Common myeloid progenitor, CD34-positive (primary cell): ENCODE data around the gene CAPN11.
A peak's percentile ranks its signal among the peaks of the same experiment; 100 is the strongest.

Experiments
- CTCF ChIA-PET: fragments of 350-600 bp; sonication (Branson Sonifier 250); formaldehyde crosslinking; loops from one replicate; lab custom pipeline; 2021; ENCODE audit warnings: antibody characterized with exemption; lab: Charles Lee
- POLR2A ChIA-PET: fragments of 350-600 bp; sonication (Branson Sonifier 250); formaldehyde crosslinking; loops from one replicate; lab custom pipeline; 2021; ENCODE audit warnings: antibody characterized with exemption; lab: Charles Lee
- DNase-seq, 3 donors: peaks; one replicate each; pipeline versions ENCODE4 v3.0.0 to v3.0.0-alpha.2; 2013
- H3K27ac ChIP-seq, 2 experiments: 1 replicate in 1 of 2; 2 replicates in 1 of 2; pipeline ENCODE4 v1.7.0; 2013; ENCODE audit warnings: inconsistent platforms in 2 of 2, low read length in 2 of 2, mild to moderate bottlenecking in 2 of 2, low read depth in 1 of 2, moderate library complexity in 1 of 2; ENCODE audit not compliant: severe bottlenecking in 2 of 2, insufficient read depth in 1 of 2, poor library complexity in 1 of 2
- H3K27me3 ChIP-seq, 5 experiments: replicated peaks in 2 of 5; 1 replicate in 3 of 5; 2 replicates in 2 of 5; pipeline versions ENCODE4 v1.6.1 to v1.7.0; 2013; ENCODE audit warnings: low read length in 4 of 5, mild to moderate bottlenecking in 2 of 5, moderate library complexity in 2 of 5, inconsistent platforms in 1 of 5; ENCODE audit not compliant: insufficient read depth in 5 of 5, control insufficient read depth in 4 of 5
- H3K36me3 ChIP-seq, 4 experiments: 1 replicate in 2 of 4; 2 replicates in 2 of 4; pipeline versions ENCODE4 v1.6.1 to v1.7.0; 2013; ENCODE audit warnings: low read length in 3 of 4, control low read depth in 1 of 4, mild to moderate bottlenecking in 1 of 4; ENCODE audit not compliant: control insufficient read depth in 4 of 4, insufficient read depth in 4 of 4
- H3K4me1 ChIP-seq, 4 experiments: 1 replicate in 3 of 4; 2 replicates in 1 of 4; pipeline versions ENCODE4 v1.6.1 to v1.7.1; 2013; ENCODE audit warnings: low read length in 3 of 4, mild to moderate bottlenecking in 3 of 4, control low read depth in 1 of 4, inconsistent platforms in 1 of 4, moderate library complexity in 1 of 4; ENCODE audit not compliant: control insufficient read depth in 4 of 4, insufficient read depth in 4 of 4; ENCODE audit errors: control extremely low read depth in 1 of 4
- H3K4me3 ChIP-seq, 7 experiments: 1 replicate in 4 of 7; 2 replicates in 3 of 7; pipeline versions ENCODE4 v1.5.1 to v1.7.0; 2013; ENCODE audit warnings: mild to moderate bottlenecking in 7 of 7, low read length in 6 of 7, moderate library complexity in 6 of 7, inconsistent platforms in 2 of 7, low read depth in 2 of 7, control low read depth in 1 of 7; ENCODE audit not compliant: insufficient read depth in 4 of 7, control insufficient read depth in 1 of 7; ENCODE audit errors: extremely low read depth in 1 of 7
- H3K9me3 ChIP-seq, 5 experiments: 1 replicate in 4 of 5; 2 replicates in 1 of 5; pipeline versions ENCODE4 v1.6.1 to v1.7.1; 2013; ENCODE audit warnings: low read length in 4 of 5, mild to moderate bottlenecking in 2 of 5, inconsistent platforms in 1 of 5, low read depth in 1 of 5, moderate library complexity in 1 of 5; ENCODE audit not compliant: control insufficient read depth in 4 of 5, insufficient read depth in 2 of 5; ENCODE audit errors: control extremely low read depth in 1 of 5
- WGBS: methylation state at CpG from one replicate; pipeline ENCODE4 v1.1.5; 2013; ENCODE audit not compliant: insufficient coverage; 5-methylcytosine and 5-hydroxymethylcytosine counted together

The CAPN11 gene

DNA sequence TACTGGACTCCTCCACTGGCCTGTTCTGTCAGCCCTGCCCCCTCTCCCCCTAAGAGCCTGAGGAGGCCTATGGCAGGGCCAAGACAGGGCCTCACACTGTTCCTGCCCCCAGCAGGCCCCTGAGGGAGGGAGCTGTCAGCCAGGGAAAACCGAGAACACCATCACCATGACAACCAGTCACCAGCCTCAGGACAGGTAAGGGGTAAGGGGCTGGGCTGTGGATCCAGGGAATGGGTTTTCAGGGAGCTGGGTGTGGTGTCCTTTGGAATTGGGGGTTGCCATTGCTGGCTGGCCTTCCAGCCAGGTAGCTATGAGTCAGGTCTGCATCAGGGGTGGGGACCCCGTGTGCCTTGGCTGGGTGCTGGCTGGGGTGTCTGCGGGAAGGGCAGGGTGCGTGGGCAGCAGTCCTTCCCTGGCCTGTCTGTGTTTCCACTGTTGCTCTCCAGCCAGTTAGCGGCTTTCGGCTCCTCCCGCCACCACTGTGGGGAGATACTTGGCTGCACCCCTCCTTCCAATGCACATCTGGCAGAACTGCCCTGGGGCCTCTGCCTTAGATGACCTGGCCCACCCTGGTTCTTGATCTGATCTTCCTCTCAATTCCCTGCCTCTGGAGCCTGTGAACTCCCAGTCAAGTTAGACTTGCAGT is 68.7 kb downstream of the CAPN11 start:
- Histone ChIP-seq H3K4me1 (peaks cover 0 to 55% (median 35%) of the 10 kb centered on the region in 4 experiments), H3K4me3 (no peak overlapping the region), H3K9me3 (no peaks in the 10 kb centered on the region), H3K27me3 (no peaks in the 10 kb centered on the region), H3K36me3 (peaks cover 2 to 52% (median 25%) of the 10 kb centered on the region in 4 experiments), H3K27ac (peak overlapping the region in 1 of 2 experiments; percentile 55)
- DNase-seq: no peak
- CTCF ChIA-PET: interaction anchor here (0.9 to 2.2 kb wide), 12 partner anchors 10 to 129 kb away, joined by 3 to 11 read pairs (median 4); no protein-coding TSS in a partner anchor
- 98% methylated on average over 6 of the region's 7 CpGs for WGBS
- POLR2A ChIA-PET: no interaction called here

DNA sequence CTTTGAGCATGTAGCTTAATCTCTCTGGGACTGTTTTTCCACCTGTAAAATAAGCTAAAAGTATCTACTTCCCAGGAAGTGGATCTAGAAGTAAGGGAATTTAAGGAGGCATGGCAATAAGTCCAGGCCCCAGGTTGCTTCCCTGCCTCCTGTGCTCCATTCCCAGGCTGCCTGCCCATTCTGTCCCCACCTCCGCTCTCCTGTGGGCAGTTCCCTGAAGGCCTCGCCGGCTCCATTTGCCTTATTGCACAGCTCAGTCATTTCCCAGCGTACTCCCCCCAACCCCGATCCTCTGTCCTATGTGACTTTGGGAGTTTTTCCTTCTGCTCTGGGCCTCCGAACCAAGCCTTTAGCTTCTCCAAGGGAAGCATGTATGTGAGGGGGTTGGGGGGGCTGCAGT is 69.4 kb downstream of the CAPN11 start:
- H3K9me3 ChIP-seq: no peaks in the 10 kb centered on the region
- ChIA-PET POLR2A (no interaction called here), CTCF (interaction anchor here (0.5 to 2.2 kb wide), 12 partner anchors 9 to 130 kb away, joined by 3 to 11 read pairs (median 4); no protein-coding TSS in a partner anchor)
- no peak overlapping the region for H3K4me3 ChIP-seq
- WGBS: 100% methylated on average over 5 of the region's 6 CpGs
- H3K4me1 ChIP-seq: peaks cover 0 to 55% (median 33%) of the 10 kb centered on the region in 4 experiments
- DNase-seq: no peak
- H3K27ac ChIP-seq: no peak overlapping the region
- H3K36me3 ChIP-seq: peaks cover 2 to 60% (median 25%) of the 10 kb centered on the region in 4 experiments
- H3K27me3 ChIP-seq: no peaks in the 10 kb centered on the region

DNA sequence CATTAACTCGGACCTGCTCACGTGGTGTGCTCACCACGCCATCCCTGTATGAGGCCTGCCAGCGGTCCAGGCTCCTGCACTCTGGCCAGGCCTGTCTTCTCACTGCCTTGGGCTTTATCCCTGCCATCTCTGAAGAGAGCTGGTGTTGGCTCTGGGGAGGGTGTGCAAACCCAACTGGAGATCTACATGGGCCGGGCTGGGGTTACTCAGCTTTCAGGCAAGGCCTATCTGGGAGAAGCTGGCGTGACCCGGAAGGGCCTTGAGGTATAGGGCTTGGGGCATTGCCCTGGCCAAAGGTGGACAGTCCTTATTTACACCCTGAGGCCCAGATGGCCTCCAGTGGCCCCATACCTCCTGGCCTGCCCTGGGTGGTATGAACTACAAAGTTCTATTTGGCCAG is 69.8 kb downstream of the CAPN11 start:
- peaks cover 0 to 57% (median 35%) of the 10 kb centered on the region in 4 experiments for H3K4me1 ChIP-seq
- no peaks in the 10 kb centered on the region for H3K27me3 ChIP-seq
- ChIA-PET POLR2A (no interaction called here), CTCF (interaction anchor here (0.5 to 2.2 kb wide), 11 partner anchors 9 to 70 kb away, joined by 3 to 11 read pairs (median 4); no protein-coding TSS in a partner anchor)
- H3K9me3 ChIP-seq: no peaks in the 10 kb centered on the region
- 100% methylated on average over 5 of the region's 7 CpGs for whole genome bisulfite sequencing
- no peak overlapping the region for H3K4me3 ChIP-seq
- DNase-seq: no peak
- H3K27ac ChIP-seq: no peak overlapping the region
- peaks cover 2 to 64% (median 25%) of the 10 kb centered on the region in 4 experiments for H3K36me3 ChIP-seq

DNA sequence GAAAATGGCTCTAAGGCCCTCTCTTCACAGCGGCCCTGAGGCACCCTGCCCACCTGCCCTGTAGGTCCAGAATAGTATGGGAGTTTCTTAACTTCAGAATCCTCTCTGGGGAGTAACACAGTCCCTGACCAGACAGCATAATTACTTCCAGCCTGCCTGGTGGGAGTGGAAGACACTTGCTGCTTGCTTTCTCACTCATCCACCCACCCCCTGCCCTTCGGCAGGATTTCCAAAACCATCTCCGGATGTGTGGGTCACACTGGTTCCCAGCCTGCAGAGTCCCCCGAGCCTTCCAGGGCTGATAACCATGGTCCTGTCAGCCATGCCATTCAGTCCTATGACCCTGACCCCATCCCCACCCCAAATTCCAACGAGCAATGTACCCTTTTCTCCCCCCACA is 70.2 kb downstream of the CAPN11 start:
- DNase-seq: no peak
- no peaks in the 10 kb centered on the region for H3K9me3 ChIP-seq
- ChIA-PET POLR2A (no interaction called here), CTCF (interaction anchor here (1.9 to 2.2 kb wide), 2 partner anchors 52 to 56 kb away, joined by 6 to 11 read pairs; no protein-coding TSS in a partner anchor)
- H3K4me1 ChIP-seq: peaks cover 0 to 61% (median 35%) of the 10 kb centered on the region in 4 experiments
- no peak overlapping the region for H3K4me3 ChIP-seq
- 97% methylated on average over 4 of the region's 5 CpGs for WGBS
- H3K27me3 ChIP-seq: no peaks in the 10 kb centered on the region
- H3K27ac ChIP-seq: no peak overlapping the region
- peaks cover 2 to 64% (median 25%) of the 10 kb centered on the region in 4 experiments for H3K36me3 ChIP-seq

DNA sequence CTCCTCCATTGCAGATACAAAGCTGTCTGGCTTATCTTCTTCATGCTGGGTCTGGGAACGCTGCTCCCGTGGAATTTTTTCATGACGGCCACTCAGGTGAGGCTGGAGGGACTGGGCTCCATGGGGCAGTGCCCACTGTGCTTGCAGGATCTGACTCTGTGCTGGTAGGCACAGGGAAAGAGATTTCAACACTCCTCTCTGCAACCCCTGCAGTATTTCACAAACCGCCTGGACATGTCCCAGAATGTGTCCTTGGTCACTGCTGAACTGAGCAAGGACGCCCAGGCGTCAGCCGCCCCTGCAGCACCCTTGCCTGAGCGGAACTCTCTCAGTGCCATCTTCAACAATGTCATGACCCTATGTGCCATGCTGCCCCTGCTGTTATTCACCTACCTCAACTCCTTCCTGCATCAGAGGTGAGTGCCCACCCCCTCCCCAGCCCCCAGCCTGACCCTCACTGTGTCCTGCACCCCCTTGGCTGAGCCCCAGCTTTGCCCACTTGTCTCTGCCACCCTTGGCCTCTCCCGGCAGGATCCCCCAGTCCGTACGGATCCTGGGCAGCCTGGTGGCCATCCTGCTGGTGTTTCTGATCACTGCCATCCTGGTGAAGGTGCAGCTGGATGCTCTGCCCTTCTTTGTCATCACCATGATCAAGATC is 70.9 kb downstream of the CAPN11 start:
- Histone ChIP-seq H3K4me1 (peaks cover 0 to 61% (median 36%) of the 10 kb centered on the region in 4 experiments), H3K27me3 (no peaks in the 10 kb centered on the region), H3K9me3 (no peaks in the 10 kb centered on the region), H3K36me3 (peaks cover 2 to 68% (median 25%) of the 10 kb centered on the region in 4 experiments), H3K4me3 (no peak overlapping the region), H3K27ac (no peak overlapping the region)
- POLR2A ChIA-PET: interaction anchor here (0.8 kb wide), 1 partner anchor 17 kb away, joined by 3 read pairs; the partner anchor contains the start of gene HSP90AB1
- 98% methylated on average over 11 of the region's 11 CpGs for WGBS
- CTCF ChIA-PET: interaction anchor here (0.8 to 1.7 kb wide), 3 partner anchors 10 to 67 kb away, joined by 3 to 7 read pairs (median 3); no protein-coding TSS in a partner anchor
- DNase-seq: no peak

DNA sequence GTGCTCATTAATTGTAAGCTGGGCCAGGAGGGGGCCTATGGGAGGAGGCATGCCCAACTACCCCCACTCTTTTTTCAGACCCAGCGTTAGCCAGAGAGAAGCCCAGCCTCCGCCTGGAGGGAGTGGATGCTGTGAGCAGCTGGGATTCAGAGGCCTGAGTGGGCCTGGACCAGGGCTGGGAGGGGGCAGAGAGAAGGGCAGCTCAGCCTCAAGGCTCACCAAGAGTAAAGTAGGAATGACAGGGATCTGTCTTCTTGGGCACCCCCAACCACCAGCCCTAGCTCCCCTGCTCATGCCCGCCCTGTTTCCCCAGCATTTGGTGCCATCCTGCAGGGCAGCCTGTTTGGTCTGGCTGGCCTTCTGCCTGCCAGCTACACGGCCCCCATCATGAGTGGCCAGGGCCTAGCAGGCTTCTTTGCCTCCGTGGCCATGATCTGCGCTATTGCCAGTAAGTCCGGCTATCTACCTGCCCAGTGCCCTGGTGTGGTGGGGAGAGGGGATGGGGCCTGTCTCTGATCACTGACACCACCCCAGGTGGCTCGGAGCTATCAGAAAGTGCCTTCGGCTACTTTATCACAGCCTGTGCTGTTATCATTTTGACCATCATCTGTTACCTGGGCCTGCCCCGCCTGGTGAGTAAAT is 71.5 kb downstream of the CAPN11 start:
- Histone ChIP-seq H3K27ac (no peak overlapping the region), H3K27me3 (no peaks in the 10 kb centered on the region), H3K4me1 (peaks cover 0 to 57% (median 38%) of the 10 kb centered on the region in 4 experiments), H3K4me3 (no peak overlapping the region), H3K9me3 (no peaks in the 10 kb centered on the region), H3K36me3 (peaks cover 2 to 68% (median 25%) of the 10 kb centered on the region in 4 experiments)
- WGBS: 97% methylated on average over 6 of the region's 10 CpGs
- no peak for DNase-seq
- ChIA-PET CTCF (interaction anchor here (0.7 to 1.7 kb wide), 8 partner anchors 8 to 131 kb away, joined by 3 to 7 read pairs (median 3); no protein-coding TSS in a partner anchor), POLR2A (interaction anchor here (0.7 to 0.8 kb wide), 2 partner anchors 17 to 54 kb away, joined by 3 to 4 read pairs; partner anchors contain the start of gene HSP90AB1)
